Activated B cell treated with CpG ODN at 0.5 μM for 24 hours (primary cell): ENCODE results near the gene FILIP1. TPM values are rescaled to one million over a fixed set of nuclear protein-coding genes. Genes with fewer than 3 reads are reported as not detected.

Source experiments
- ATAC-seq: fragments of 200-7000 bp; cut with Tn5 transposase; one replicate; pipeline ENCODE4 v1.10.0; 2021; ENCODE audit warnings: low read depth, mild to moderate bottlenecking, moderate library complexity
- CTCF ChIA-PET: fragments of 350-600 bp; sonication (Branson Sonifier 250); formaldehyde crosslinking; loops from one replicate; lab custom pipeline; 2021; ENCODE audit warnings: antibody characterized with exemption; lab: Charles Lee
- POLR2A ChIA-PET: fragments of 350-600 bp; sonication (Branson Sonifier 250); formaldehyde crosslinking; loops from one replicate; lab custom pipeline; 2021; ENCODE audit warnings: antibody characterized with exemption; lab: Charles Lee
- DNase-seq: peaks from one replicate; pipeline ENCODE4 v3.0.0; 2022
- H3K27ac Mint-ChIP-seq: one replicate; pipeline ENCODE4 v1.8.0; 2020; ENCODE audit warnings: mixed read lengths
- H3K27me3 Mint-ChIP-seq: one replicate; pipeline ENCODE4 v1.8.0; 2021; ENCODE audit warnings: mixed read lengths
- H3K36me3 Mint-ChIP-seq: one replicate; pipeline ENCODE4 v1.8.0; 2021; ENCODE audit warnings: low read depth, mixed read lengths
- H3K4me1 Mint-ChIP-seq: one replicate; pipeline ENCODE4 v1.8.0; 2021; ENCODE audit warnings: mixed read lengths
- H3K4me3 Mint-ChIP-seq: one replicate; pipeline ENCODE4 v1.8.0; 2020; ENCODE audit warnings: mild to moderate bottlenecking, mixed read lengths
- H3K9me3 Mint-ChIP-seq: one replicate; pipeline ENCODE4 v1.8.0; 2020; ENCODE audit warnings: mixed read lengths
- CTCF ChIP-seq: fragments of 200-600 bp; IDR thresholded peaks from one replicate; pipeline ENCODE4 v1.8.0; 2022; ENCODE audit warnings: antibody characterized with exemption, mild to moderate bottlenecking
- intact Hi-C: fragments of 100-400 bp; cut with micrococcal nuclease; formaldehyde crosslinking; loops from one replicate; pipeline ENCODE4 v1.15.1; 2024
- total RNA-seq: library from RNA; stranded (reverse); gene quantifications from 2 replicates; pipeline ENCODE4 v1.2.3, GENCODE V29; 2022

FILIP1 gene
- total RNA-seq, 1 donor from 2014 or later = not detected

- CTCF ChIA-PET = interaction anchor here (1.5 kb wide), 1 partner anchor 14 kb away, joined by 5 read pairs; no protein-coding TSS in a partner anchor
- H3K4me3 Mint-ChIP-seq = no peak overlapping the region
Observed at GRCh38 chr6:75280131-75280855, 213.3 kb downstream of the FILIP1 start.

GRCh38 chr6:75279418-75279817 is 214.2 kb downstream of the FILIP1 start:
- no peak overlapping the region for H3K4me3 Mint-ChIP-seq
- no peak for TF ChIP-seq CTCF
- ChIA-PET POLR2A (no interaction called here), CTCF (interaction anchor here (1.5 kb wide), 1 partner anchor 13 kb away, joined by 5 read pairs; no protein-coding TSS in a partner anchor)
- no peaks in the 10 kb centered on the region for H3K27me3 Mint-ChIP-seq
- peaks cover 53% of the 10 kb centered on the region for H3K4me1 Mint-ChIP-seq
- H3K36me3 Mint-ChIP-seq = peaks cover 18% of the 10 kb centered on the region
- intact Hi-C loops = no loop called here
- H3K9me3 Mint-ChIP-seq = no peaks in the 10 kb centered on the region
- H3K27ac Mint-ChIP-seq = no peak overlapping the region
- DNase-seq (no peak), ATAC-seq (no peak)

More at GRCh38 chr6:75280131-75280855, 213.3 kb downstream of the FILIP1 start:
- no peaks in the 10 kb centered on the region for H3K27me3 Mint-ChIP-seq
- intact Hi-C loops = loop anchor here (5.0 kb wide), 2 partner anchors 467 to 1828 kb away; partner anchors contain the start of genes CGAS and MYO6
- ATAC-seq = no peak
- H3K27ac Mint-ChIP-seq = no peak overlapping the region
- POLR2A ChIA-PET = no interaction called here
- peaks cover 47% of the 10 kb centered on the region for H3K4me1 Mint-ChIP-seq
- H3K9me3 Mint-ChIP-seq = no peaks in the 10 kb centered on the region
- TF ChIP-seq CTCF = no peak
- DNase-seq = no peak
- peaks cover 14% of the 10 kb centered on the region for H3K36me3 Mint-ChIP-seq

GRCh38 chr6:75278474-75279077 is 215.0 kb downstream of the FILIP1 start:
- Mint-ChIP-seq H3K27ac (no peak overlapping the region), H3K4me1 (peaks cover 61% of the 10 kb centered on the region), H3K9me3 (no peaks in the 10 kb centered on the region), H3K4me3 (no peak overlapping the region), H3K36me3 (peaks cover 26% of the 10 kb centered on the region), H3K27me3 (no peaks in the 10 kb centered on the region)
- ATAC-seq (no peak), DNase-seq (no peak)
- TF ChIP-seq CTCF = no peak
- POLR2A ChIA-PET = no interaction called here
- intact Hi-C loops = no loop called here
- CTCF ChIA-PET = interaction anchor here (1.5 kb wide), 1 partner anchor 12 kb away, joined by 5 read pairs; no protein-coding TSS in a partner anchor

- no peak overlapping the region for H3K27ac Mint-ChIP-seq
Observed at GRCh38 chr6:75275067-75275466, 218.5 kb downstream of the FILIP1 start.

More at GRCh38 chr6:75275067-75275466, 218.5 kb downstream of the FILIP1 start:
- Mint-ChIP-seq H3K36me3 (peaks cover 50% of the 10 kb centered on the region), H3K4me3 (no peak overlapping the region), H3K9me3 (no peaks in the 10 kb centered on the region), H3K4me1 (peaks cover 62% of the 10 kb centered on the region), H3K27me3 (no peaks in the 10 kb centered on the region)
- POLR2A ChIA-PET = no interaction called here
- DNase-seq (no peak), ATAC-seq (no peak)
- no peak for TF ChIP-seq CTCF
- CTCF ChIA-PET = interaction anchor here (0.6 to 1.4 kb wide), 2 partner anchors 8 to 250 kb away, joined by 3 to 6 read pairs; no protein-coding TSS in a partner anchor
- intact Hi-C loops = no loop called here
